Activated naive CD4-positive, alpha-beta T cell treated with Interleukin-2 at 50 U/mL for 16 hours (primary cell): ENCODE results near the gene MRNIP.
"Not testable (repeated sequence)": the region's sequence is repeated elsewhere in the genome, so short reads cannot be mapped to it uniquely, and the experiment has no call there.

Experiments used
- DNase-seq: peaks from one replicate; pipeline ENCODE4 v3.0.0-alpha.2; 2020

MRNIP gene

GRCh38 chr5:179887802-179888201 is 29.2 kb upstream of the MRNIP start:
- no peak for DNase-seq

GRCh38 chr5:179887095-179887494 is 28.5 kb upstream of the MRNIP start:
- DNase-seq = no peak

- no peak for DNase-seq
These were observed 27.7 kb upstream of the MRNIP start for GRCh38 chr5:179886190-179886911.

GRCh38 chr5:179885491-179886090 is 27.0 kb upstream of the MRNIP start:
- DNase-seq = no peak

GRCh38 chr5:179883163-179883562 is 24.5 kb upstream of the MRNIP start:
- DNase-seq = no peak

GRCh38 chr5:179882338-179882737 is 23.7 kb upstream of the MRNIP start:
- no peak for DNase-seq

GRCh38 chr5:179880848-179881590 is 22.4 kb upstream of the MRNIP start:
- DNase-seq = no peak

- no peak for DNase-seq
These were observed 21.5 kb upstream of the MRNIP start for GRCh38 chr5:179880066-179880650.

GRCh38 chr5:179879690-179880010 is 21.0 kb upstream of the MRNIP start:
- DNase-seq = no peak

- DNase-seq = no peak
These were observed 20.5 kb upstream of the MRNIP start for GRCh38 chr5:179879003-179879689.

GRCh38 chr5:179878222-179879002 is 19.8 kb upstream of the MRNIP start:
- DNase-seq = no peak

GRCh38 chr5:179876610-179876952 is 18.0 kb upstream of the MRNIP start:
- no peak for DNase-seq

- DNase-seq = no peak
These were observed 17.4 kb upstream of the MRNIP start for GRCh38 chr5:179875741-179876609.

- DNase-seq = no peak
These were observed 16.1 kb upstream of the MRNIP start for GRCh38 chr5:179874536-179875292.

GRCh38 chr5:179874136-179874535 is 15.5 kb upstream of the MRNIP start:
- no peak for DNase-seq

GRCh38 chr5:179873588-179874110 is 15.0 kb upstream of the MRNIP start:
- no peak for DNase-seq

GRCh38 chr5:179872828-179873575 is 14.4 kb upstream of the MRNIP start:
- no peak for DNase-seq

GRCh38 chr5:179872055-179872827 is 13.6 kb upstream of the MRNIP start:
- DNase-seq = no peak

- not testable (repeated sequence) for DNase-seq
These were observed 12.9 kb upstream of the MRNIP start for GRCh38 chr5:179871533-179871932.
